Ovary (tissue), 9 donors: Measurements from ENCODE around the gene TERT. TPM values are rescaled to one million over a fixed set of nuclear protein-coding genes. Genes with fewer than 3 reads are reported as not detected.

ENCODE experiments used
- DNase-seq, 5 donors: peaks; one replicate each; pipeline ENCODE4 v3.0.0-alpha.2; 2019 to 2020
- H3K27ac ChIP-seq, 2 donors: fragments of 200-600 bp; one replicate each; pipeline versions ENCODE4 v1.5.1 to v1.8.0; 2019 to 2022
- H3K27me3 ChIP-seq: fragments of 200-600 bp; one replicate; pipeline ENCODE4 v1.8.0; 2022
- H3K36me3 ChIP-seq: fragments of 200-600 bp; sonication (generic); one replicate; pipeline ENCODE4 v1.5.1; 2019
- H3K4me1 ChIP-seq: one replicate; pipeline ENCODE4 v1.8.1; 2013; ENCODE audit warnings: mild to moderate bottlenecking, moderate library complexity; ENCODE audit not compliant: insufficient read depth
- H3K4me3 ChIP-seq: fragments of 200-600 bp; sonication (generic); one replicate; pipeline ENCODE4 v1.5.1; 2017
- H3K9me3 ChIP-seq, 2 donors: fragments of 200-600 bp in 1 of 2; sonication (generic) in 1 of 2; one replicate each; pipeline versions ENCODE4 v1.5.1 to v1.8.1; 2013 to 2019; ENCODE audit warnings: mild to moderate bottlenecking in 1 of 2, moderate library complexity in 1 of 2
- EP300 ChIP-seq: sonication (generic); formaldehyde crosslinking; IDR thresholded peaks from one replicate; pipeline ENCODE4 v1.6.1; 2017; ENCODE audit warnings: antibody characterized with exemption
- POLR2A ChIP-seq: fragments of 450-650 bp; IDR thresholded peaks from one replicate; pipeline ENCODE4 v1.6.1; 2017; ENCODE audit warnings: antibody characterized with exemption, mild to moderate bottlenecking, moderate library complexity
- WGBS, 3 donors: extraction: QIAGEN DNeasy Blood & Tissue Kit in 1 of 3; methylation state at CpG; one replicate each; pipeline versions ENCODE4 v1.1.5 to v1.1.7; 2013 to 2017; 5-methylcytosine and 5-hydroxymethylcytosine counted together
- intact Hi-C, 4 donors: fragments of 100-400 bp; cut with DNase I; formaldehyde crosslinking; loops; one replicate each; pipeline versions ENCODE4 v1.11.0 to v1.15.1; 2022 to 2023
- polyA plus RNA-seq, 2 donors: library from polyadenylated mRNA; stranded (reverse); fragments of 200-250 nt in 1 of 2; fragments of 350-450 nt in 1 of 2; fragmentation: Illumina TruSeq in 1 of 2; extraction: RNeasy Lipid Tissue Mini Kit (QIAGEN cat#74804) in 1 of 2; gene quantifications; one replicate each; pipeline ENCODE4 v1.2.3, GENCODE V29; 2013 to 2014
- total RNA-seq, 7 donors: library from RNA; depleted of rRNA in 2 of 7; stranded (reverse); fragments of >200 nt in 2 of 7; fragmentation: NEBNext Ultra II Directional in 3 of 7; extraction: Animal tissue kit (Norgen Biotek cat#: 25700) in 3 of 7; gene quantifications; one replicate each; pipeline versions ENCODE4 v1.1.0 to v1.2.4, GENCODE V29; 2016 to 2023
- TF ChIP-seq, protein P1 (sequence below), 3 donors: fragments of 450-650 bp in 2 of 3; fragments of 200-600 bp in 1 of 3; IDR thresholded peaks; one replicate each; pipeline versions ENCODE4 v1.5.1 to v1.8.0; 2016 to 2022; ENCODE audit warnings: antibody characterized with exemption in 3 of 3, mild to moderate bottlenecking in 1 of 3
- donor health status: DM: no; HTN: no; CAD: no; lungs with moderate emphysema.
- donor health status: DM: no; HTN: no; CAD: no.
- donor health status: Bipolar disorder and iron deficiency.
- donor health status: DM: yes; HTN: yes; CAD: no.
- donor health status: DM: no; HTN: no; CAD: no.
- donor health status: DM: yes; HTN: yes; CAD: no.

Gene TERT
- total and polyA plus RNA-seq, 9 donors, result 0.10 to 3.1 TPM; not detected in 7

- Histone ChIP-seq H3K4me1 (no peaks in the 10 kb centered on the region), H3K4me3 (no peak overlapping the region), H3K9me3 (no peaks in the 10 kb centered on the region), H3K27ac (no peak overlapping the region), H3K36me3 (no peaks in the 10 kb centered on the region), H3K27me3 (no peaks in the 10 kb centered on the region)
- intact Hi-C loops, result no loop called here
- peak in 2 of 5 donors; percentile 11 to 16 for DNase-seq
- TF ChIP-seq, protein P1, sequence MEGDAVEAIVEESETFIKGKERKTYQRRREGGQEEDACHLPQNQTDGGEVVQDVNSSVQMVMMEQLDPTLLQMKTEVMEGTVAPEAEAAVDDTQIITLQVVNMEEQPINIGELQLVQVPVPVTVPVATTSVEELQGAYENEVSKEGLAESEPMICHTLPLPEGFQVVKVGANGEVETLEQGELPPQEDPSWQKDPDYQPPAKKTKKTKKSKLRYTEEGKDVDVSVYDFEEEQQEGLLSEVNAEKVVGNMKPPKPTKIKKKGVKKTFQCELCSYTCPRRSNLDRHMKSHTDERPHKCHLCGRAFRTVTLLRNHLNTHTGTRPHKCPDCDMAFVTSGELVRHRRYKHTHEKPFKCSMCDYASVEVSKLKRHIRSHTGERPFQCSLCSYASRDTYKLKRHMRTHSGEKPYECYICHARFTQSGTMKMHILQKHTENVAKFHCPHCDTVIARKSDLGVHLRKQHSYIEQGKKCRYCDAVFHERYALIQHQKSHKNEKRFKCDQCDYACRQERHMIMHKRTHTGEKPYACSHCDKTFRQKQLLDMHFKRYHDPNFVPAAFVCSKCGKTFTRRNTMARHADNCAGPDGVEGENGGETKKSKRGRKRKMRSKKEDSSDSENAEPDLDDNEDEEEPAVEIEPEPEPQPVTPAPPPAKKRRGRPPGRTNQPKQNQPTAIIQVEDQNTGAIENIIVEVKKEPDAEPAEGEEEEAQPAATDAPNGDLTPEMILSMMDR (IDR thresholded peaks at IDR 0.05), result no peak
- WGBS, 3 donors, result 93% methylated on average over 13 of the region's 13 CpGs
Measured at GRCh38 chr5:1323803-1324173, 28.9 kb upstream of the TERT start.

DNA sequence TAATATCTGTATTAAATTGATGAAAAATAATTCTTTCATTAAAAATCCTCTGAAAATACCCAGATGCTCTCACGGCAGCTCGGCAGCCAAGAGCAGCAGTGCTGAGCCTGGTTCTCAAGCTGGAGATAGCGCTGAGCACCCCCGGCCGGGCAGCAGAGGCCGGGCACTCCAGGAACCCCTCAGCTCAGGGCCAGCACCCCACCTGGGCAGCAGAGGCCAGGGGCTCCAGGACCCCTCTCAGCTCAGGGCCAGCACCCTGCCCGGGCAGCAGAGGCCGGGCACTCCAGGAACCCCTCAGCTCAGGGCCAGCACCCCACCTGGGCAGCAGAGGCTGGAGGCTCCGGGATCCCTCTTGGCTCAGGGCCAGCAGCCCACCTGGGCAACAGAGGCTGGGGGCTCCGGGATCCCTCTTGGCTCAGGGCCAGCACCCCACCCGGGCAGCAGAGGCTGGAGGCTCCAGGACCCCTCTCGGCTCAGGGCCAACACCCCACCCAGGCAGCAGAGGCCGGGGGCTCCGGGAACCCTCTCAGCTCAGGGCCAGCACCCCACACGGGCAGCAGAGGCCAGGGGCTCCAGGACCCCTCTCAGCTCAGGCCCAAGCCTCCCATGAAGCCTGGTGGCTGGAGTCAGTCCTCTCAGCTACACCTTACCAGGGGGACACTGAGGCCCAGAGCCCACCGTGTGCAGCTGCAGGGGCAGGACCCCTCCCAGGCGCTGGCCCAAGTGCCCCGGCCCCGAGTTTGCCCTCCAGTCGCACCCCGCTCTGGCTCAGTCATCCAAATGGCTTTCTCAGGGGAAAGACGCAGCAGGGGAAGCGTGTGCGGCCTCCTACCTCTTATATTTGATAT, 28.3 kb upstream of the TERT start:
- intact Hi-C loops, result no loop called here
- Histone ChIP-seq H3K4me1 (no peaks in the 10 kb centered on the region), H3K9me3 (no peaks in the 10 kb centered on the region), H3K27ac (no peak overlapping the region), H3K4me3 (no peak overlapping the region), H3K27me3 (no peaks in the 10 kb centered on the region), H3K36me3 (no peaks in the 10 kb centered on the region)
- peak in 2 of 5 donors; percentile 14 to 32 for DNase-seq
- 83 to 88% (median 83%) methylated on average over 21 to 24 of the region's 24 CpGs for WGBS, 3 donors
- TF ChIP-seq POLR2A, result no peak
- TF ChIP-seq, protein P1 (IDR thresholded peaks at IDR 0.05), result no peak
- no peak for TF ChIP-seq EP300

DNA sequence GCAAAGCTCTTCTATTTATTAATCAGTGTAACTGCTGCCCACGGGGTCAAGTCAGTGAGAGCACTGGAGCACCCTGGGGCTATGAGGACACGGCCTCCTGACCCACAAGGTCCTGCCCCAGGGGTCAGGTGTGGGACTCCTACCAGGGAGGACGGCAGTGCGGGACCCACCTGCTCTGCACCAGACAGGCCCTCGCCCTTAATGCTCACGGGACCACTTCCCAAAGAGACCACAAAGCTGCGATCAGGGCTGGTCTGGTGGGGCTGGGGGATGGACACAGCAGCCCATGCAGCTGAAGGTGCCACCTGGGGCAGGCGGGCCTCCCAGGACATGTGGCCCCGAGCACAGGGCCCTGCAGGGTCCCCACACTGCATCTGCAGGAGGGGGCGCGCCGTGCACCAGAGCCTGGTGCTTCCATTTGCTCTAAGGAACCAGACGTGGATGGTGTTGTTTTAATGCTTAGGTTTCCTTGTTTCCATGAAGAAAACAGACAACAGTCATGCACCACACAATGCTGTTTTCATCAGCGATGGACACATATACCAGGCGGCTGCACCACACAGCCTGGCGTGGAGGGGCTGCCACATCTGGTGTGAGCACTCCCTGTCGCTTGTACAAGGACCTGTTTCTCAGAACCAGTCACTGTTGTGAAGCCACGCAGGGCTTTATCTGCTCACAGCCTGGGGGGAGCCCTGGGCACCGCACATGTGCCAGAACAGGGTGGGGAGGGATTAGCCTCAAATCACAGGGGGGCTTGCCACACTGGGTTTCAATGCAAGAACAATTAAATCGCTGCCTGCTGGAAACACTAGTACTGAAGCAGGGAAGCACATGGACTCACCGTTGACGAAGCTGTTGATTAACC, 27.4 kb upstream of the TERT start:
- no peaks in the 10 kb centered on the region for H3K9me3 ChIP-seq
- no peak overlapping the region for H3K4me3 ChIP-seq
- DNase-seq, result peak in 1 of 5 donors; percentile 18
- TF ChIP-seq EP300, result no peak
- TF ChIP-seq, protein P1 (IDR thresholded peaks at IDR 0.05), result no peak
- no peak for TF ChIP-seq POLR2A
- WGBS, 3 donors, result 93 to 95% (median 93%) methylated on average over 18 to 22 of the region's 22 CpGs
- no peak overlapping the region for H3K27ac ChIP-seq
- no peaks in the 10 kb centered on the region for H3K36me3 ChIP-seq
- no peaks in the 10 kb centered on the region for H3K4me1 ChIP-seq
- no peaks in the 10 kb centered on the region for H3K27me3 ChIP-seq
- intact Hi-C loops, result no loop called here

DNA sequence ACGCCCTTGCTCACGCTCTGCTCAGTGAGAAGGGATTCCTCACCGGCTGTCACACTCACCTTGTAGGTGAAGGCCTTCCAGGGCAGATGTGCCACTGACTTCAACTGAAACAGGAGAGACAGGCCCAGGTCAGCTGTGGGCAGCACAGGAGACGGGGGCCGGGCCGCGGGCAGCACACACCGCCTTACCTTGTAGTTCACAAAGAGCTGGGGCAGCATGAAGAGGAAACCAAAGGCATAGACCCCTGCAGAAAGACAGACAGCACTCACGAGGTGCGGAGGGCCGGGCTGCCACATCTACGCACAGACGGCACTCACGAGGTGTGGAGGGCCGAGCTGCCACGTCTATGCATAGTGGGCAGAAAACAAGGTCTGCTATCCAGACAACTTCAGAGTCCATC, 26.7 kb upstream of the TERT start:
- intact Hi-C loops, result no loop called here
- no peaks in the 10 kb centered on the region for H3K9me3 ChIP-seq
- no peaks in the 10 kb centered on the region for H3K36me3 ChIP-seq
- no peak overlapping the region for H3K27ac ChIP-seq
- no peaks in the 10 kb centered on the region for H3K4me1 ChIP-seq
- H3K4me3 ChIP-seq, result no peak overlapping the region
- TF ChIP-seq EP300 (no peak), POLR2A (no peak)
- TF ChIP-seq, protein P1 (IDR thresholded peaks at IDR 0.05), result no peak
- no peaks in the 10 kb centered on the region for H3K27me3 ChIP-seq
- 94 to 96% (median 94%) methylated on average over 16 of the region's 16 CpGs for WGBS, 3 donors
- peak in 1 of 5 donors; percentile 16 for DNase-seq
